GM23338 (cell line): ENCODE data around the gene CCDC197.

Experiments used
- EZH2 ChIP-seq: fragments of 200-600 bp; sonication (generic); IDR thresholded peaks from one replicate; pipeline ENCODE4 v1.8.0; 2017; ENCODE audit warnings: antibody characterized with exemption, mild to moderate bottlenecking, low read depth; ENCODE audit not compliant: unreplicated experiment
- EZH2phosphoT487 ChIP-seq: fragments of 200-600 bp; sonication (generic); IDR thresholded peaks from one replicate; pipeline ENCODE4 v1.8.1; 2018; ENCODE audit warnings: antibody characterized with exemption; ENCODE audit not compliant: unreplicated experiment
- POLR2AphosphoS5 ChIP-seq: IDR thresholded peaks from 2 replicates; pipeline ENCODE4 v1.6.1; 2016; ENCODE audit warnings: antibody characterized with exemption, low read depth
- REST ChIP-seq: IDR thresholded peaks from one replicate; pipeline ENCODE4 v1.6.1; 2018; ENCODE audit warnings: antibody characterized with exemption; ENCODE audit not compliant: unreplicated experiment
- TF ChIP-seq, protein P1 (sequence below), 2 experiments: fragments of 200-600 bp in 1 of 2; sonication (generic) in 1 of 2; conservative IDR thresholded peaks; 2 replicates each; pipeline versions ENCODE4 v1.5.1 to v1.6.1; 2016 to 2017; ENCODE audit warnings: antibody characterized with exemption in 2 of 2, low read depth in 2 of 2, mild to moderate bottlenecking in 2 of 2, moderate library complexity in 1 of 2

GRCh38 chr14:93996130-93996695 lies 888 bp upstream of the CCDC197 start:
- TF ChIP-seq, protein P1, sequence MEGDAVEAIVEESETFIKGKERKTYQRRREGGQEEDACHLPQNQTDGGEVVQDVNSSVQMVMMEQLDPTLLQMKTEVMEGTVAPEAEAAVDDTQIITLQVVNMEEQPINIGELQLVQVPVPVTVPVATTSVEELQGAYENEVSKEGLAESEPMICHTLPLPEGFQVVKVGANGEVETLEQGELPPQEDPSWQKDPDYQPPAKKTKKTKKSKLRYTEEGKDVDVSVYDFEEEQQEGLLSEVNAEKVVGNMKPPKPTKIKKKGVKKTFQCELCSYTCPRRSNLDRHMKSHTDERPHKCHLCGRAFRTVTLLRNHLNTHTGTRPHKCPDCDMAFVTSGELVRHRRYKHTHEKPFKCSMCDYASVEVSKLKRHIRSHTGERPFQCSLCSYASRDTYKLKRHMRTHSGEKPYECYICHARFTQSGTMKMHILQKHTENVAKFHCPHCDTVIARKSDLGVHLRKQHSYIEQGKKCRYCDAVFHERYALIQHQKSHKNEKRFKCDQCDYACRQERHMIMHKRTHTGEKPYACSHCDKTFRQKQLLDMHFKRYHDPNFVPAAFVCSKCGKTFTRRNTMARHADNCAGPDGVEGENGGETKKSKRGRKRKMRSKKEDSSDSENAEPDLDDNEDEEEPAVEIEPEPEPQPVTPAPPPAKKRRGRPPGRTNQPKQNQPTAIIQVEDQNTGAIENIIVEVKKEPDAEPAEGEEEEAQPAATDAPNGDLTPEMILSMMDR (conservative IDR thresholded peaks at IDR 0.05; ENCODE audit: low read depth in 2 of 2) = no peak
- no peak for TF ChIP-seq POLR2AphosphoS5
- no peak for TF ChIP-seq EZH2
- TF ChIP-seq EZH2phosphoT487 = no peak
- TF ChIP-seq REST = no peak
